ENCODE results near the gene FBXO24.

- TF ChIP-seq POLR2A (IDR thresholded peaks at IDR 0.05) (no peak), CTCF (IDR thresholded peaks at IDR 0.05) (no peak)
Measured at GRCh38 chr7:100639995-100640516, 53.9 kb downstream of the FBXO24 start.

Measured in right lobe of liver (tissue), 4 donors.